Erythroblast (primary cell): Measurements from ENCODE around the gene TNS1.

Experiments used
- GATA1 ChIP-seq: IDR thresholded peaks from 2 replicates; pipeline ENCODE4 v1.6.1; 2011; ENCODE audit warnings: low read depth, mild to moderate bottlenecking, control low read depth, low read length, moderate library complexity
- POLR2A ChIP-seq: IDR thresholded peaks from 2 replicates; pipeline ENCODE4 v1.6.1; 2011; ENCODE audit warnings: mild to moderate bottlenecking, low read length

DNA sequence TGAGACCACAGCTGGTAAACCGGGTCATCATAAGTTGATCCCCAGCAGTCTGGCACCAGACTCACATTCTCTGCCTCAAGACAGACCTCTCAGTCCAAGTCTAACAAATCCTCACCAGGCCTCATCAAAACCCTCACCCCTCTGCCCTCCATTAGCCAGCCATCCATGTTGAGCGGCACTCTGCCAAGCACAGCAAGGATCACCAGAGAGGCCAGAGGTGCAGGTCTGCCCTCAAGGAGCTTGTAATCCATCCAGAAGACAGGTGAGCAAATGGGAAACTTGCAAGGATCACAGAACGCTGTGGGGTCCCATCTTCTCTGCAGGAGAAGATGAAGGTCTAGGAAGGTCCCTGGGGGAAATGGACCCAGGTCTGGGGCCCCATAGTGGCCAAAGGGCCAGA, 63.6 kb downstream of the TNS1 start:
- no peak for TF ChIP-seq POLR2A
- no peak for TF ChIP-seq GATA1
